AG08395 (cell line): Measurements from ENCODE around the gene TTI1.
A peak's percentile ranks its signal among the peaks of the same experiment; 100 is the strongest.
"Not testable (repeated sequence)": the region's sequence is repeated elsewhere in the genome, so short reads cannot be mapped to it uniquely, and the experiment has no call there.

ENCODE experiments used
- DNase-seq: peaks from one replicate; pipeline ENCODE4 v3.0.0; 2012; ENCODE audit warnings: mixed read lengths, low spot score

TTI1 gene

DNA sequence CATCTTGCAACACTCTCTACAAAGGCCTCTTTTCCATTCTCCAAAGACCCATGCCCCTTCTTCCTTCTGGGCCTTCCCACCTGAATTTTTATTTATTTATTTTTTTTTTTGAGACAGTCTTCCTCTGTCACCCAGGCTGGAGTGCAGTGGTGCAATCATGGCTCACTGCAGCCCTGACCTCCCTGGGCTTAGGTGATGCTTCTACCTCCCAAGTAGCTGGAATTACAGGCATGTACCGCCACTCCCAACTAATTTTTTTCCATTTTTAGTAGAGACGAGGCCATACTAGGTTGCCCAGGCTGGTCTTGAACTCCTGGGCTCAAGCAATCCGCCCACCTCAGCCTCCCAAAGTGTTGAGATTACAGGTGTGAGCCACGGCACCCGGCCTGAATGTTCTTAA, 23.8 kb downstream of the TTI1 start:
- not testable (repeated sequence) for DNase-seq

DNA sequence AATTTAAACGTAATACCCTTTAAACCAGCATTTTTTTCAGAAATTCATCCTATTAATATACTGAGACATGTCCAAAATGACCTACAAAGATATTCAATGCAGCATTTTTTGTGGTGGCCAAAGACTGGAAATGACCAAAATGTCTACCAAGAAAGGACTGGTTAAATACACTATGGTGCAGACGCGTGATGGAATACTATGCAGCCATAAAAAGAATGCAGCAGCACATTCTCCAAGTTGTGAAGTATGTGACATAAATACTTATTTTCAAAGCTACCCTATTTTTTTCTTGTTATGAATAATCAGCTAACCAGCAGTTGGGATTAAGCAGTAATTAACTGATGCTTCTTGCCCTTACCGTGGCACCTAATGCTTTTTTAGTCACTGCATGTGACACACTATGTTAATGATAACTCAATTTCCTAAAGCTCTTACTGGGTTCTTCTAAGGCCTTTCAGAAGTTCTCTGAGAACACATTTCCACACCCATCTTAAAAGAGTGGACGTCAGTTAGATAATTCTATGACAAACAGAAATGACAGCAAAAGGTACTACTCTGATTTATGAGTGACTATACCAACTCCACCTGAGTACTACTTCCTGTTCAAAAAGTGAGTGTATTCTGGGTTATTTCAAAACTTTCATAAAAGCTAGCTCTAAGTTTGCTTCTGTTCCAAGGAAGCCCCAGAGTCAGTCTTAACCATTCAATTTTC, 24.9 kb downstream of the TTI1 start:
- DNase-seq: no peak

DNA sequence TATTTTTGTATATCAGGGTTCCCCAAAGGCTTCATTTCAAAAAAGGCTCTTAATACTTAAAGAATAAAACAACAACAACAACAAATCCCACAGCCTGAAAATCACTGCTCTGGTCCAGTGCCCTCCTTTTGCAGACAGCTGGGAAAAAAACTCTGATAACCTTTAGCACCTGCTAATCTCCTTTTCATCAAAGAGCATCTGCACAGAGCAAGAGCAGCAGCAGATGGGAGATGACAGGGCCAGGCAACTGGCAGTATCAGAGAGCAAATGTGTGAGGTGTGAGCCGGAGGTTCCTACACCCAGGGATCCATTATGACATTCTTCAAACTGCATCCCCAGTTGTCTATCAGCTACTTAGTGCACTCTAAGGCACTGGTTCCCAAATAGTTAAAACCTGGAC, 25.7 kb downstream of the TTI1 start:
- no peak for DNase-seq

DNA sequence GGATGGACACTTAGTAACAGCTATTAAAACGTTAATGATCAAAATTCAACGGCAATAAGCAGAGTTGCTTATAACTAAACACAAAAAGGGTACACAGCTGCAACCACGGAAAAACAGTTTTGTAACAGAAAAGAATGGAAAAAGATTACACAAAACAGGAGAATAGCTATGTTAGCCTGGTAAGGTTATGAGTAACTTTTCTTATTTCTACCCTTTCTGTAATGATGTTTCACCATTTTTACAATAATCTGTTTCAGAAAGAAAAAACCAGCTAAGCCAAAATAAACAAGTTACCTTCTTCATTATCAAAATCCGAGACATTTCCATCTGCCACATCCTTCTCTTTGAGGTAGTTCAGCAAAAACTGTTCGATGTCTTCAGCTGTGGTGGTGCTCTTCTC, 27.4 kb downstream of the TTI1 start:
- DNase-seq: no peak

DNA sequence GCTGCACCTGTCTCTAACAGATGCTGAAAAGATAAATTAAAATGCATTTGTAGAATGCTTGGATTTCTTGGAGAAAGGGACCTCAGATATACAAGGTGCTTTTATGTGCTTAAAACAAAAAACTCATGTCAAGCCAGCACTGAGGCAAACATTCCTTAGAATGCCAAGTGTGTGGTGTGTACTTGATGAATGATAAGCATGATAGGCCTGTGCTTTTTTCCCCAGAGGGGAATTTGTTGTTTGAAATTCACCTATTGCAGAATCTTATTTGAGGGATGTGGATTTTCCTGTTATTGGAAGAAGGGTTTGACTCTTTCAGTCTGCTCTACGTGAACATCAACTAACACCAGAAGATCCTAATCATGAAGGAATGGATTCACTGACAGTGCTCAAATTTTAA, 28.8 kb downstream of the TTI1 start:
- DNase-seq: no peak

DNA sequence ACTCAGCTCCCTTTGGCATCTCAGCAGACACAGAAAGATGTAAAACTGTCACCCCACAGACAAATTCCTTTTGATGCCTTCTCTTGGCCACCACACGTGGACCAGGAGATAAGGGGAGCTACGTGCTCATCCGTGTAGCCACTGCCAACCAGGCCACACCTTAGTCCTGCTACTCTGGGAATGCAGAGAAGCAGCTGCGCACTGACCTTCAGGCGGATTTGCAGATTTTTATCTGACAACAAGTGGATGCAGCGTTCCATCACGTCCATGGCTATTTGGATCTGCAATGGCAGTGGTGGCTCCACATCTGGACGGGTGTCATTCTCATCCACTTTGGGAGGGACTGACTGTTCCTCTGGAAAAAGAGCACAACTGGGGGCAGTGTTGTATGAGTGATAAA, 30.8 kb downstream of the TTI1 start:
- DNase-seq: no peak

DNA sequence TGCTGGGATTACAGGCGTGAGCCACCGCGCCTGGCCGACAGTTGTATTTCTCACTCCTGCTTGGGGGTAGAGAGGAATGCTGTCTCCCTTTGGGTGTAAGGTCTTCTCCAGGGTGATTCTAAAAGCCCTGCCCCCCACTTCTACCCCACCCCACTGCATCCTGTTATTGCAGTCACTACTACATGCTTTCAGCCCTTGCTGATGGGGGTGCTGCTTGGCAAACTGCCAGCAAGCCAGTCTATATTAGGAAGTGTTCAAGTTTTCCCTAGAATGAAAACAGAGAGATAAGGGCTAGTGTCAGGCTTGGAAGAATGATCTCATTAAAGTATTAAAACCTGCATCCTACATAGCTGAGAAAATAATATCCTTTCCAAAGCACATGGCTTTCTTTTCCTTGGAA, 31.3 kb downstream of the TTI1 start:
- no peak for DNase-seq

DNA sequence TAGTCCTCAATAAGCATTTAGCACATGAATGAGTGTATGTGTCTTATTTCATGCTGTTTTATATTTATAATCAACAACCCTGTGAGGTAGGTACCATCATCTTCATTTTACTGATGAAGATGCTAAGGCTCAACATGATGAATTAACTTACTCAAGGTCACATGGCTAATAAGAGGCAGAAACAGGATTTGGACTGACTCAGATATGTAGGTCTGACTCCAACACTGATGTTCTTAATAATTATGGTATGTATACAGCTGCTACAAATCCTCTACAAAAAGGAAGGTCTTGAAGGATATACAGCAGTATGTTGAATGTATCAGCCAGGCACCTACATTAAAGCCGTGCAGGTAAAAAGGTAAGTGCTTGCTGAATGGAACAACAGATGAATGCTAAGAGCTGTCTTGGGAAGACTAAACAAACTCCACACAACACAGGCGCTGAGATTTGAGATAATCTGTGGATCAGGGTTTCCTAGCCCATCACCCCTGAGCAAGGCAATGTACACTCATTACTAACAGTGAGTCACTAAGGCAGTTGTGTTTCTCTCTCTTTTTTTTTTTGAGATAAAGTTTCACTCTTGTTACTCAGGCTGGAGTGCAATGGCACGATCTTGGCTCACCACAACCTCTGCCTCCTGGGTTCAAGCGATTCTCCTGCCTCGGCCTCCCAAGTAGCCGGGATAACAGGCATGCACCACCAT, 31.9 kb downstream of the TTI1 start:
- DNase-seq: peak; percentile 76

DNA sequence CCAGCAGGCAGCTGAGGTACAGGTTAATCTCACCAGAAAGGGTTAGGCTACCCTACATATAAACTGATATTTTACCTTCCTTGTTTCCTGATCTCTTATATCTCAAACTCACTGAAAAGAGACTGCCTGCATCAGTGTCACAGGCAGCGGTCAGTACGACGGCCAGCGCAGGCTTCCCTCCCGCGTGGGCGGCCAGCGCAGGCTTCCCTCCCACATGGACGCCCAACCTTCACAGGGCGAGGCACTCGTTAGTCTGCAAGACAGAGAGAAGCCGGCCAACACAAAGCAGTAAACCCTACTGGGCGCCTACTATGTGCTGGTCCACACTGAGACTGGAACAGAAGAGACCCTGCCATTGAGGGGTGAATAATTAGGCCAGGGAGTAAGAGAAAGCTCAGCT, 33.0 kb downstream of the TTI1 start:
- no peak for DNase-seq

DNA sequence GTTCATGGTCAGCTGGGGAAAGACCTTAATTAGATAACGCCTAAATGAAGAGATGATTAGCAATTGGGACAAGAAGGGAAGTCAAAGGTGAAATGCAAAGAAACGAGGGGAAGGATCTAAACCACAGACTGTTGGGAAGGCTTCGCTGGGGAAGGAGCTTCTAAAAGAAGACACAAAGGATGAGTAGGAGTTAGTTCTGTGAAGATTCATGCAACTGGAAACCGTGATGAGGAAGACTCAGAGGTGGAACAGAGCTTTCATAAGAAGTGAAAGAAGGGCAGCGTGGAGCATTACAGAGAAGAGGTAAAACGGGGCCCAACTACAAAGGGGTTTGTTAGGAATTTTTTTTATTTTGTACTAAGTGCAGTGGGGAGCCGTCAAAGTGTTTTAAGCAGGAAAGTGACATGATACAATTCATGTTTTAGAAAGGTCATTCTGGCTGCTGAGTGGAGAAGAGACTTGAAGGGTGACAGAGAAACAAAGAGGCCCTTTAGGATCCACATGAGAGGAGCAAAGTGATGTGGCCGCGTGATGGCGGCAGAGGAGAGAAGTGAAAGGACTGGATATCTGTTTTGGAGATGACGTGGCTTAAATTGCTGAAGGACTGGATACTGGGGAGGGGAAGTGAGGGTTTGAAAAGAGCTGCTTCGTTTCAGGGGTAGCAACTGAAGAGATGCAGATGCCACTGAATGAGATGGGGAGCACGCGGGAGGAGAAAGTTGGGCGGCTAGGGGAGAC, 33.6 kb downstream of the TTI1 start:
- no peak for DNase-seq

DNA sequence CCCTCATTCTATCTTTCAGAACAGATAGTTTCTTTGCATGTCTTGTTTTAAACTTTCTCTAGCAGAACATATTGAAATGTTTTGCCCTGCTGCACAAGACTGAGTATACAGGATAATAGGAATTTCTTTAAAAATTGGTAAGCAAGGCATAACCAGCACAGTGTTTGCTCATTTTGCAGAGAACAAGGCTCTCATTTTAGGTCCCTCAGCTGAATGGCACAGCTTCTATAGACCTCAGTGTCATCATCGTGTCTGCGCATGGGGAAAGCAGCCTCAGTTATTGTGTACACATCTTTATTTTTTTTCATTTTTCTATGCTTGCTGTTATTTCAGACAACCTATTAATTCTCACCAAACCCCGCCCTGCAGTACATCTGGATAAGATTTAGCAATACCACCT, 35.7 kb downstream of the TTI1 start:
- DNase-seq: no peak

DNA sequence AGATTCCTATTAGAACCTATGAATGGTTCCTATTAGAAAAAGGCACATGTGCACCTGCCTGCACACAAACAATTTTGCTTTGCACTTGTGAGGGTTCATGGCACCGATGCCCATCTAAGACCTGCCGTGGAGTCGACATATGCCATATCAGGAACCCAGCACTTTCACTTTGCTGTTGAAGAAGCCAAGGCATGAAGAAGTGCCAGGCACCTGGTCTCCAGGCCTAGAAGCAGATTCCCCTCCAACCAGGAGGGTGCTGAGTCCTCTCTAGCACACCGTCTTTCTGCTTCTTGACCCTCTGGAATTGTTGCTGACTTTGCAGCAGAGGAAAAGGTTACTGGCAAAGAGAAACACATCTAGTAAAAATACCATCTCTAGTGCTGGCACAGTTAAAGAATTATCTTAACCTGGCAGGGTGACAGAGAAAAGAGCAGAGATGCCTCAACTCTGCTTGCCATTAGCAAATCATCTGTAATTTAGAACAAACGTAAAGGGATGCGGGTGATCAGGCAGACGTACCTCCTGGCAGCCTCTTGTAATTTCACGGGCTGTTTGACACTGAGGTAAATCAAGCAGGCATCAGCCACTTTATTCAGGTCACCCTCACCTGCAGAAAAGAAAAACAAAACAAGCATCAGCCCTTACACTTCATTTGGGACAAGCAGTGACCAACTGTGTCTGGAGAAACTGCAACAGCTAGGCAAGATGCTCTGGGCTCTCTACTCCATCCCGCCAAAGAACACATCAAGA, 37.2 kb downstream of the TTI1 start:
- no peak for DNase-seq

DNA sequence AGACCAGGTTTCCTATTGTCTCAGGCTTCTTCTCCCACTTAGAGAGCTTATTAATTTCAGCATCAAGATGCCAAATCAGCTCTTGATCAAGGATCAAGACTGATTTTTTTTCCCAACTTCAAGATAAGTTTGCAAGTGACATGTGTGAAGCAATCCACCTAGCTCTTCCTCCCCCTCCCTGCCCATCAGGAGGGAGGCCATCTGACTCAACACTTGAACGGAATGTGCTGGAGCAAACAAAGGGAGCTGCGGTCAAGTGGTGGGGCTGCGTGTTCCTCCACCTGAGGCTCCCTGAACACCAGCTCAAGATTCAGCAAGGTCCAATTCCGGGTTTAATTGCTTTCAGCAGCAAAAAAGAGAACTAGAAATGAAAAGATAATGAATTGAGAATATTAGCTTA, 38.7 kb downstream of the TTI1 start:
- no peak for DNase-seq

DNA sequence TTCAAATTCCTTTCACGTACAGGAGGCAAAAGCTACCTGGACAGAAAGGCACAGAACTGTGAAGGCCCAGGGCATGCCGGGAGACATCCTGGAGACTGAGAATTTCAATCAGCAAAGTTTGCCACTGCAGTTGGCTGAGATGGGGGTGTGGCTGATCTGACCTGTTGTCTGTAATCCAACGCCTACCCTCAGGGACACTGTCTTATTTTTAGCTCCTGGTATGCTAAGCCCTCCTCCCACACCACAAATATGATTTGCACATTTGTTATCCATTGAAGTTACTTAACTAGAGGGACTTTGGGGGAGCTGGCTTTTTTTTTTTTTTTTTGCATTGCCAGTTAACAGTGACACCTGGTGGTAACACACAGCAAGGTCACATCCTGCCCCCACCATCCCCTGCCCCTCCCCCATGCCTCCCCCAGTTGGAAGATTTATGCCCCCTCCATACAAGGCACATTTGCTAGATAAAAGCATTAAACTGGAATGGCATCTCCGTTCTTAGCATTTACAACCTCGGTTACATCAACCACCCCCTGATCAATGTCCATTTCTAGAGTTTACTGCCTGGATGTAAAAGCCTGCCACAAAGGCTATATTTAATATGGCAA, 40.4 kb downstream of the TTI1 start:
- DNase-seq: peak; percentile 80

DNA sequence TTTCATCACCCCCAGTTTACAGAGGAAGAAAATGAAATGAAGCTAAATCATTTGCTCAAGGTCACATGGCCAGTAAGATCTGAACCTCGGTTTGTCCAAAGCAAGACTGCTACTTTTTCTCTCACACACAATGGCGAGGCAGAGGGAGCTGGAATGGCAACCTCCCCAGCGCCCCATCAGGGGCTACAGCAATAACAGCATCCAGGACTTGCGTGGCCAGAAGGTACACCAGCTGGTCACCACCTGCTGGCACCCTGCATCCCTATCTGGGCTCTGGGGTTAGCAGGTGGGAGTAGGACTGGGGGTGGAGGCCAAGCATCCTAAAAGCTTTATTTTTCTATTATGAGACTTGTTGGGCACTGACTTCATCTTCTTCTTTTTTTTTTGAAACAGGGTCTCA, 41.3 kb downstream of the TTI1 start:
- no peak for DNase-seq

DNA sequence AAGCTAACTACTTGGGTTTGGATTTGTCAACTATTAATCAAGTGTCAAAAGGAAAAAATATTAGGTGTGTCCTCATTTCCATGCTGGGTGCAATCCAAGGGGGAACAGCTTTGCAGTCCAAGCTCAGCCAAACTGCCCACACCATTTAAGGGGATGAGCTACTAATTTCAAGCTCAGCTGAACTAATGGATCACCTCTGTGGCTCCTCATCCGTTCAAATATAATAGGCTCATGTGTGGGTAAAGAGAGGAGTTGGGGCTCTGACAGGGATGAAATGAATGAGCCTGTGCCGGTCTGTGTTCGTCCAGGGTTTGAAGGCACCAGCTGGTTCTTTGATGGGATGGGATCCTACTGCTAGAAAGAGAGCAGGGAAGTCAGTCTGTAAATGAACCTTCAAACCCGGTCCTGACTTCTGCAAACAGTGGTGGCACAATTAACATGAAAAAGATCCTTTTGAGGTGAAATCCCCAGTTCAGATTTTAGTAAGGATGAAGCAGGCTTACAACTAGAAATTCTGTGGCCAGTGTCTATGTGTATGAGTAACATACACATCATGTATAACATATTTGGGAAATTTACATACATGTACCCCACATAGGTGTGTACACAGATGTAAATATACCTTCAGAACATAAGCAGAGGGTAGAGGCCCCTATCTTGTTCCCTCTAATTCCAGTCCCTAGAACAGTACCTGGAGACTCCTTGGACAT, 41.9 kb downstream of the TTI1 start:
- DNase-seq: no peak

DNA sequence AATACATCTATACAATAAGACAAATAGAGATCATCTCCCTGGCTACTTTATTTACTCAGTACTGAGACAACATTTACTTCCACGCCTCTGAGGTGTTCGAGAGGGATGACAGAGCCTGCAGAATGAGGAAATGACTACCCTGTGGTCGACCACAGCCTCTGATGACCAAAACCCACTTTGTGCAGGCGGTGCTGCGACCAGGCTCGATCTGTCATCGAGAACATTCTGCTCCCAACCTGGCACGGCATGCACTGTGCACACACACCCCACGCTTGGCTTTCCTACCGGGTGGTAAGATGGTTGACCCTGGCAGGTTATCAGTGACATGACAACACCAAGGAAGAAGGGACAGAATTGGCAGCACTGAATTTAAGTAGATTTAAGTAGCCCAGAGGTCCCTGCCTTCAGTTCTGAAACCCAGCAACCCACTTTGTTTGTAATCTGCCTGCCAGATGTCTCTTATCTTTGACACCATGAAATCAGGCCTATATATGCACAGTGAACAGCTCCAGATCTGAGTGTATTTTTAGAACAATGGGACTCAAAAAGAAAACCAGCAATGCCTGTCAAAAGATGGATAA, 42.6 kb downstream of the TTI1 start:
- DNase-seq: peak; percentile 83

DNA sequence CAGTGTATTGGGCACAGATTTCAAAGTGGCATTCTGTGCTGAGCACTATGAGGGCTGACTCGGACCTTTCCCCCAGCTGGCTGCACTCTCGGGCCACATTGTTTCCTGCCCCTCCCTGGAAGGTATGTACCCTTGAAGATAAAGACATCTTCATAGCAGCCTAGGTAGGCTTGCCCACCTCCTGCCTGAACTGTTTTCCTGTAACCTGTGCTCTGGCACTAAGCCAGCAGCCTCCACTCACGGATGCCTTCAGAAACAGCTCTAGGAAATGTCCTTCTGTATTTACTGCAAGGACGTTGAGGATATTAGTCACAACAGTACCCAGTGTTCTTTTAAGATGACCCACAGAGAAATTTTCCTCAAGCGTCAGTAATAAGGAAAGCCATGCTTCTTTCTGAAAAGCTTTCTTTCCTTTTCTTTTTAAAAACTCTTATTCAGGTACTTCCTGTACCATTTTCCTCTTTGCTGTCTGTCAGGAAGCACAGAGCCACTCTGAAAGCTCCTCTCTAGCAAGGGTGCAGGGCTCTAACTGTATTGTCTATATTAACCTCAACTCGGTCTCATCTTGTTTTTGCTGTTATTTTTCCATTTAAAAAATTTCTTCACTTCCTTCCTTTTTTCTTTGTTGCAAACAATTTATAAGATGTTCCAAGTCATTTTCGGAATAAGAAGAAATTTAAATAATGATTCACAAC, 43.5 kb downstream of the TTI1 start:
- no peak for DNase-seq

DNA sequence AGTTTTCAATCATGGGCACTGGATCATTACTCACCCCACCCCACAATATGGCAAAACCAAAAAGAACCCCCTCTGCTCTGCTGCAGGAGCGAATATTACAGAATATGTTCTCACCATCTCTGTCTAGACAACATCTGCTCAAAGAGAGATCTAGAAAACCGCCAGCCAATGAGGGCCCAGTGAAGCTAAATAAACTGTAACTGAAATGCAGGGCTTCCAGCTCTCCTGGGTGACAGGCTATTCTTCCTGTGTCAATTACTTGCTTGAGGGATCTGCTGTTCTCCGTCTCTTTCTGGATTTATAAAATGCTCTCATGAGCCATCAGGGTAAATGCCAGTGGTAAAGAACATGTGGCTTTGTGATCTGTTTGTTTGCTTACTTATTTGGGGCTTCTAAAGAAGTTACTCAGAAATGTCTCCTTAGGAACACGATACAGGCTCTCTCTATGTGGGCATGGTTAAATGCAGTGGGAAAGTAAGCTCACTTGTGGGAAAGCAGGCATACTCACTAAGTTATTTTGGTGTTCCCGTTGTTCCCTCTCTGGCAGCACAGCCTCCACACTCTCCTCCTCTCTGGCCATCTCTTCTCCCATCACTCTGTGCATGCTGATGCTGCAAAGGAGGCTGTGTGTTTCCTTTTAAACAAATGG, 44.8 kb downstream of the TTI1 start:
- no peak for DNase-seq
